HepG2 (cell line): ENCODE results near the gene PAK1. TPM values are rescaled to one million over a fixed set of nuclear protein-coding genes. Genes with fewer than 3 reads are reported as not detected.

Experiments
- ATAC-seq: fragments of 200-7000 bp; cut with Tn5 transposase; 3 replicates; pipeline ENCODE4 v1.9.1; 2020; ENCODE audit warnings: mild to moderate bottlenecking, moderate library complexity
- BruUV-seq: library from RNA; stranded (reverse); fragments of 400-500 nt; replicated peaks from 2 replicates; lab custom pipeline; 2021; lab: Mats Ljungman, UMichigan
- CTCF ChIA-PET: fragments of 300-600 bp; formaldehyde crosslinking; extraction: SDS; loops from one replicate; lab custom pipeline; 2021; ENCODE audit warnings: low total read pairs, inconsistent platforms, low intra/inter-chr PET ratio; lab: Yijun Ruan, JAX
- POLR2A ChIA-PET: fragments of 350-600 bp; sonication (Branson Sonifier 250); formaldehyde crosslinking; loops from one replicate; lab custom pipeline; 2020; ENCODE audit warnings: antibody characterized with exemption, inconsistent platforms; lab: Yijun Ruan, JAX
- DNase-seq: peaks from one replicate; pipeline ENCODE4 v3.0.0-alpha.2; 2015; ENCODE audit warnings: low spot score
- FAIRE-seq: peaks from 3 replicates; lab custom pipeline; 2011; peaks lifted over from hg19 to GRCh38; lab: Jason Lieb, UNC
- H2AFZ ChIP-seq: one replicate; pipeline ENCODE4 v1.6.1; 2011; ENCODE audit warnings: low read length, inconsistent platforms
- H3K27ac ChIP-seq: fragments of 300-600 bp; 3 replicates; pipeline ENCODE4 v1.8.0; 2011; ENCODE audit warnings: mixed run types, mild to moderate bottlenecking, mixed read lengths, low read length, inconsistent platforms; ENCODE audit not compliant: insufficient read depth; ENCODE audit errors: extremely low read length
- H3K27me3 ChIP-seq, 2 experiments: fragments of 200-600 bp in 1 of 2; 2 replicates in 1 of 2; 3 replicates in 1 of 2; pipeline versions ENCODE4 v1.6.0 to v1.8.0; 2011; ENCODE audit warnings: low read length in 2 of 2, mild to moderate bottlenecking in 2 of 2, moderate library complexity in 2 of 2, inconsistent platforms in 1 of 2; ENCODE audit not compliant: insufficient read depth in 2 of 2, control insufficient read depth in 1 of 2
- H3K36me3 ChIP-seq, 2 experiments: fragments of 200-600 bp in 1 of 2; replicated peaks in 1 of 2; 2 replicates in 1 of 2; 3 replicates in 1 of 2; pipeline versions ENCODE4 v1.5.1 to v1.8.0; 2011; ENCODE audit warnings: low read length in 2 of 2, inconsistent platforms in 1 of 2; ENCODE audit not compliant: insufficient read depth in 2 of 2, control insufficient read depth in 1 of 2
- H3K4me1 ChIP-seq: 2 replicates; pipeline ENCODE4 v1.5.1; 2012; ENCODE audit warnings: low read length, inconsistent platforms; ENCODE audit not compliant: insufficient read depth
- H3K4me2 ChIP-seq: 2 replicates; pipeline ENCODE4 v1.6.0; 2011; ENCODE audit warnings: low read depth, low read length, inconsistent platforms
- H3K4me3 ChIP-seq, 3 experiments: fragments of 200-600 bp in 1 of 3; sonication (generic), shearing (Covaris generic) in 1 of 3; replicated peaks in 1 of 3; 2 replicates each; pipeline ENCODE4 v1.5.1; 2011 to 2016; ENCODE audit warnings: low read length in 3 of 3, inconsistent platforms in 2 of 3, low read depth in 2 of 3, mild to moderate bottlenecking in 2 of 3, control low read depth in 1 of 3, mixed read lengths in 1 of 3; ENCODE audit not compliant: insufficient read depth in 1 of 3
- H3K79me2 ChIP-seq: one replicate; pipeline ENCODE4 v1.6.1; 2011; ENCODE audit warnings: low read length, inconsistent platforms; ENCODE audit not compliant: insufficient read depth
- H3K9ac ChIP-seq: 2 replicates; pipeline ENCODE4 v1.6.0; 2011; ENCODE audit warnings: mild to moderate bottlenecking, low read depth, low read length, inconsistent platforms; ENCODE audit not compliant: insufficient read depth
- H3K9me3 ChIP-seq: 2 replicates; pipeline ENCODE4 v1.5.1; 2012; ENCODE audit warnings: mild to moderate bottlenecking, low read length
- H4K20me1 ChIP-seq: 2 replicates; pipeline ENCODE4 v1.6.0; 2011; ENCODE audit warnings: inconsistent platforms, mild to moderate bottlenecking, low read length, moderate library complexity; ENCODE audit not compliant: insufficient read depth
- BHLHE40 ChIP-seq: IDR thresholded peaks from 2 replicates; pipeline ENCODE4 v1.6.1; 2011; ENCODE audit warnings: low read length, improper control_type of control experiment
- MIER2 ChIP-seq: IDR thresholded peaks from 2 replicates; pipeline ENCODE4 v1.6.1; 2016; ENCODE audit warnings: missing biosample characterization, missing genetic modification reagents
- REL ChIP-seq: sonication (generic); formaldehyde crosslinking; conservative IDR thresholded peaks from 2 replicates; pipeline ENCODE4 v1.8.0; 2022; ENCODE audit warnings: mild to moderate bottlenecking, missing genetic modification reagents, moderate library complexity
- SATB2 ChIP-seq: sonication (generic); formaldehyde crosslinking; IDR thresholded peaks from 2 replicates; pipeline ENCODE4 v1.5.0; 2020; ENCODE audit warnings: missing genetic modification reagents
- SMAD9 ChIP-seq: sonication (generic); formaldehyde crosslinking; IDR thresholded peaks from 2 replicates; pipeline ENCODE4 v1.5.1; 2020; ENCODE audit warnings: mild to moderate bottlenecking, missing genetic modification reagents
- ZNF143 ChIP-seq: sonication (generic); formaldehyde crosslinking; IDR thresholded peaks from 2 replicates; pipeline ENCODE4 v1.4.0; 2020; ENCODE audit warnings: missing genetic modification reagents
- WGBS: methylation state at CpG from one replicate; pipeline ENCODE4 v1.1.6; 2017; ENCODE audit warnings: low lambda C conversion rate; 5-methylcytosine and 5-hydroxymethylcytosine counted together
- in situ Hi-C: cut with HindIII; loops from 2 replicates; pipeline ENCODE4 v1.10.0; 2017; ENCODE audit warnings: low pct_unique_long_range_greater_than_20kb; ENCODE audit not compliant: extremely low pct_ligation_motif_present
- intact Hi-C: fragments of 100-400 bp; cut with micrococcal nuclease; formaldehyde crosslinking; loops from one replicate; pipeline ENCODE4 v1.10.0; 2022; ENCODE audit not compliant: unreplicated experiment
- polyA plus RNA-seq, 8 experiments: library from polyadenylated mRNA; depleted of rRNA in 3 of 8; stranded (reverse) in 7 of 8; unstranded in 1 of 8; fragments of >200 nt; fragmentation: Illumina TruSeq in 4 of 8; extraction: Trizol in 4 of 8; gene quantifications; 2 replicates each; pipeline versions ENCODE4 v1.2.1 to v1.2.3, GENCODE V29; 2011 to 2016; ENCODE audit warnings: low read depth in 4 of 8, missing spikeins in 1 of 8, mixed read lengths in 1 of 8; ENCODE audit not compliant: insufficient read depth in 1 of 8
- total RNA-seq, 5 experiments: library from RNA; depleted of rRNA; stranded (reverse); fragments of >200 nt; fragmentation: Illumina TruSeq; extraction: Trizol; gene quantifications; 2 replicates each; pipeline ENCODE4 v1.2.3, GENCODE V29; 2016; ENCODE audit warnings: low read depth in 1 of 5
- TF ChIP-seq, protein P1 (sequence below): sonication (generic); formaldehyde crosslinking; IDR thresholded peaks from 2 replicates; pipeline ENCODE4 v1.4.0; 2020; ENCODE audit warnings: missing genetic modification reagents
- TF ChIP-seq, protein P2 (sequence below): sonication (generic); formaldehyde crosslinking; conservative IDR thresholded peaks from 2 replicates; pipeline ENCODE4 v1.8.0; 2022; ENCODE audit warnings: missing genetic modification reagents
- TF ChIP-seq, protein P3 (sequence below): sonication (generic); formaldehyde crosslinking; IDR thresholded peaks from 2 replicates; pipeline ENCODE4 v1.4.0; 2020; ENCODE audit warnings: mild to moderate bottlenecking, missing genetic modification reagents

Gene PAK1
- total and polyA plus RNA-seq, 2 of the 13 experiments (the other 11 are each of a cell fraction or from before 2014, with no cell fraction given), result 1.5 to 4.3 TPM

DNA sequence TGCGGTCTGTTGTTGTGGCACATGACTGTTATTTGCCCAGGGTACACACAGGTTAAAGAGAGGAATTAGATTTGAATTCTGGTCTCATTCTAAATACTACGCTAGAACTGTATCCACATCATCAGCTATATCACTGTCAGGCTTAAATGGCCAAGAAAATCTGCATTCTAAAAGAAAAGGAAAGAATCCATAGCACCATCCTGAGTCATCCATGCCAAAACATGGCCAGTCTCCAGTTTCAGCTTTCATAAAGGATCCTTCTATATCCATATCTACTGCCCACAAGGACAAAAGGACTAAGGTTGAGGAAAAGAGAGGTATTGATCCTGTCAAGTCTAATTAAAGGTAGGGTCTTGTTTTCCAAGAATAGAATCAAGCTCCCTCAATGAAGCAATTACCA is 98.8 kb downstream of the PAK1 start:
- ChIA-PET CTCF (no interaction called here), POLR2A (no interaction called here)
- no peaks in the 10 kb centered on the region for H3K36me3 ChIP-seq
- H3K9me3 ChIP-seq, result no peaks in the 10 kb centered on the region
- H3K27me3 ChIP-seq, result no peaks in the 10 kb centered on the region
- no peaks in the 10 kb centered on the region for H3K4me1 ChIP-seq
- WGBS, result 88% methylated on average over 2 of the region's 2 CpGs
- FAIRE-seq (no peak), ATAC-seq (no peak), DNase-seq (no peak)
- no peak overlapping the region for H2AFZ ChIP-seq
- no peak overlapping the region for H3K4me2 ChIP-seq
- H3K9ac ChIP-seq, result no peak overlapping the region
- no peak overlapping the region for H3K4me3 ChIP-seq
- H3K79me2 ChIP-seq, result no peaks in the 10 kb centered on the region
- no peak overlapping the region for H3K27ac ChIP-seq
- intact Hi-C loops, result loop anchor here (5.0 to 10.0 kb wide), 2 partner anchors 180 to 1352 kb away; no protein-coding TSS in a partner anchor
- TF ChIP-seq MIER2 (CRISPR knock-in tag), result no peak
- TF ChIP-seq, protein P1, sequence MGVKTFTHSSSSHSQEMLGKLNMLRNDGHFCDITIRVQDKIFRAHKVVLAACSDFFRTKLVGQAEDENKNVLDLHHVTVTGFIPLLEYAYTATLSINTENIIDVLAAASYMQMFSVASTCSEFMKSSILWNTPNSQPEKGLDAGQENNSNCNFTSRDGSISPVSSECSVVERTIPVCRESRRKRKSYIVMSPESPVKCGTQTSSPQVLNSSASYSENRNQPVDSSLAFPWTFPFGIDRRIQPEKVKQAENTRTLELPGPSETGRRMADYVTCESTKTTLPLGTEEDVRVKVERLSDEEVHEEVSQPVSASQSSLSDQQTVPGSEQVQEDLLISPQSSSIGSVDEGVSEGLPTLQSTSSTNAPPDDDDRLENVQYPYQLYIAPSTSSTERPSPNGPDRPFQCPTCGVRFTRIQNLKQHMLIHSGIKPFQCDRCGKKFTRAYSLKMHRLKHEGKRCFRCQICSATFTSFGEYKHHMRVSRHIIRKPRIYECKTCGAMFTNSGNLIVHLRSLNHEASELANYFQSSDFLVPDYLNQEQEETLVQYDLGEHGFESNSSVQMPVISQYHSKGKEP, result no peak
- TF ChIP-seq, protein P2, sequence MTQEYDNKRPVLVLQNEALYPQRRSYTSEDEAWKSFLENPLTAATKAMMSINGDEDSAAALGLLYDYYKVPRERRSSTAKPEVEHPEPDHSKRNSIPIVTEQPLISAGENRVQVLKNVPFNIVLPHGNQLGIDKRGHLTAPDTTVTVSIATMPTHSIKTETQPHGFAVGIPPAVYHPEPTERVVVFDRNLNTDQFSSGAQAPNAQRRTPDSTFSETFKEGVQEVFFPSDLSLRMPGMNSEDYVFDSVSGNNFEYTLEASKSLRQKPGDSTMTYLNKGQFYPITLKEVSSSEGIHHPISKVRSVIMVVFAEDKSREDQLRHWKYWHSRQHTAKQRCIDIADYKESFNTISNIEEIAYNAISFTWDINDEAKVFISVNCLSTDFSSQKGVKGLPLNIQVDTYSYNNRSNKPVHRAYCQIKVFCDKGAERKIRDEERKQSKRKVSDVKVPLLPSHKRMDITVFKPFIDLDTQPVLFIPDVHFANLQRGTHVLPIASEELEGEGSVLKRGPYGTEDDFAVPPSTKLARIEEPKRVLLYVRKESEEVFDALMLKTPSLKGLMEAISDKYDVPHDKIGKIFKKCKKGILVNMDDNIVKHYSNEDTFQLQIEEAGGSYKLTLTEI (CRISPR knock-in tag), result no peak
- TF ChIP-seq SATB2, result no peak
- TF ChIP-seq BHLHE40, result no peak
- TF ChIP-seq SMAD9 (CRISPR knock-in tag), result no peak
- no peak for TF ChIP-seq REL (CRISPR knock-in tag)
- no peak for TF ChIP-seq ZNF143 (CRISPR knock-in tag)
- TF ChIP-seq, protein P3, sequence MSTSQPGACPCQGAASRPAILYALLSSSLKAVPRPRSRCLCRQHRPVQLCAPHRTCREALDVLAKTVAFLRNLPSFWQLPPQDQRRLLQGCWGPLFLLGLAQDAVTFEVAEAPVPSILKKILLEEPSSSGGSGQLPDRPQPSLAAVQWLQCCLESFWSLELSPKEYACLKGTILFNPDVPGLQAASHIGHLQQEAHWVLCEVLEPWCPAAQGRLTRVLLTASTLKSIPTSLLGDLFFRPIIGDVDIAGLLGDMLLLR (CRISPR knock-in tag), result no peak
- in situ Hi-C loops, result no loop called here
- no peaks in the 10 kb centered on the region for H4K20me1 ChIP-seq
- BruUV-seq, result no TSS peak
